ENCODE results near the gene NPLOC4. TPM values are rescaled to one million over a fixed set of nuclear protein-coding genes. Genes with fewer than 3 reads are reported as not detected.

Gene NPLOC4
- total and polyA plus RNA-seq, 9 of the 15 experiments (the other 6 are each of a cell fraction or from before 2014, with no cell fraction given), result 1.5 to 116 (median 64.5) TPM

DNA sequence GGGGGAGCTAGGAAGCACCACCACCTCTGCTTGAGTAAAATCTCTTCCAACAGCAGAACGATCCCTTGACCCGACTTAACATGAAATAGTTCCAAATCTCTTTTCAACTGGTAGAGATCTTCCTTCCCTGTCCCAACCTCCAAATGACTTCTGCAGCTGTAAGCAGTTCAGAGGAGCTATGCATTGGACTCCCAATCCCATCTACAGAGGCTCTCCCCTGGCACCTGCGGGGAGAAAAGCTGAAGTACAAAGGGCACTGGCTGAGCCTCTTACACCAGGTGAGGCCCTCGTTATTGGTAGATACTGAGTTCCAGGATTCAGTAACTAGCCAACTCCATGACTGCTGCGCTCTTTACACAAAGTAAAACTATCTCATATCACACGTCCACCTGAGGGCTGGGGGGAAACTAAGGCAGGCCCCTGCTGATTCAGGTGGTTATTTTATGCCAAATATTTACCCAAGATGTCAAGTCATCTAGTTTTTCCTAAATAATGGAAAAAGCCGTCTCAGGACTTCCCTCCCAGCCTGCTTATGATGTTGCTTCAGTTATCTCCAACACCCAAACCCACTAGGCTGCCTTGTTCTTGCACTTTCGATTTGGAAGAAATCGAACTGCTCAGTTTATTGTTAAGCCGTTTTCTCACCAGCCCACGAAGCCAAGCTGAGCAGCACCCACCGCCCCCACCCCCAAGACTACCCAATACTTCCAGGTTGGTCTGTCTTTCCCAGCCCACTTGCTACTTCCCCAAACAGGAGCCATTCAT lies 127.5 kb downstream of the NPLOC4 start (continued):
- TF ChIP-seq, protein P1, sequence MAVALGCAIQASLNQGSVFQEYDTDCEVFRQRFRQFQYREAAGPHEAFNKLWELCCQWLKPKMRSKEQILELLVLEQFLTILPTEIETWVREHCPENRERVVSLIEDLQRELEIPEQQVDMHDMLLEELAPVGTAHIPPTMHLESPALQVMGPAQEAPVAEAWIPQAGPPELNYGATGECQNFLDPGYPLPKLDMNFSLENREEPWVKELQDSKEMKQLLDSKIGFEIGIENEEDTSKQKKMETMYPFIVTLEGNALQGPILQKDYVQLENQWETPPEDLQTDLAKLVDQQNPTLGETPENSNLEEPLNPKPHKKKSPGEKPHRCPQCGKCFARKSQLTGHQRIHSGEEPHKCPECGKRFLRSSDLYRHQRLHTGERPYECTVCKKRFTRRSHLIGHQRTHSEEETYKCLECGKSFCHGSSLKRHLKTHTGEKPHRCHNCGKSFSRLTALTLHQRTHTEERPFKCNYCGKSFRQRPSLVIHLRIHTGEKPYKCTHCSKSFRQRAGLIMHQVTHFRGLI (CRISPR knock-in tag; IDR thresholded peaks at IDR 0.05), result no peak
- TF ChIP-seq, protein P2, sequence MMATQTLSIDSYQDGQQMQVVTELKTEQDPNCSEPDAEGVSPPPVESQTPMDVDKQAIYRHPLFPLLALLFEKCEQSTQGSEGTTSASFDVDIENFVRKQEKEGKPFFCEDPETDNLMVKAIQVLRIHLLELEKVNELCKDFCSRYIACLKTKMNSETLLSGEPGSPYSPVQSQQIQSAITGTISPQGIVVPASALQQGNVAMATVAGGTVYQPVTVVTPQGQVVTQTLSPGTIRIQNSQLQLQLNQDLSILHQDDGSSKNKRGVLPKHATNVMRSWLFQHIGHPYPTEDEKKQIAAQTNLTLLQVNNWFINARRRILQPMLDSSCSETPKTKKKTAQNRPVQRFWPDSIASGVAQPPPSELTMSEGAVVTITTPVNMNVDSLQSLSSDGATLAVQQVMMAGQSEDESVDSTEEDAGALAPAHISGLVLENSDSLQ (IDR thresholded peaks at IDR 0.05), result no peak
- TF ChIP-seq ZNF41 (CRISPR knock-in tag; conservative IDR thresholded peaks at IDR 0.05) (peak; percentile 73), ZBTB9 (CRISPR knock-in tag; IDR thresholded peaks at IDR 0.05) (no peak), TOE1 (IDR thresholded peaks at IDR 0.05; ENCODE audit: borderline replicate concordance) (no peak), TOE1 (CRISPR knock-in tag; IDR thresholded peaks at IDR 0.05; ENCODE audit: borderline replicate concordance, low read depth) (no peak), EP300 (IDR thresholded peaks at IDR 0.05; ENCODE audit: low read length) (no peak), HOXB6 (CRISPR knock-in tag; IDR thresholded peaks at IDR 0.05; ENCODE audit: borderline replicate concordance) (no peak), ZNF764 (CRISPR knock-in tag; IDR thresholded peaks at IDR 0.05; ENCODE audit: low read depth) (no peak), ZNF184 (CRISPR knock-in tag; IDR thresholded peaks at IDR 0.05) (no peak), RBBP5 (IDR thresholded peaks at IDR 0.05; ENCODE audit: borderline replicate concordance, insufficient read depth, low read length, poor library complexity, severe bottlenecking) (no peak), HSF4 (CRISPR knock-in tag; IDR thresholded peaks at IDR 0.05; ENCODE audit: borderline replicate concordance) (no peak), HNRNPLL (IDR thresholded peaks at IDR 0.05; ENCODE audit: low read depth, low read length, poor library complexity, severe bottlenecking) (no peak), HLTF (IDR thresholded peaks at IDR 0.05) (no peak), NRF1 (conservative IDR thresholded peaks at IDR 0.05 in 1 of 2, IDR thresholded peaks at IDR 0.05 in 1 of 2) (no peak), FOXP1 (CRISPR knock-in tag; IDR thresholded peaks at IDR 0.05) (no peak), RAD21 (CRISPR knock-in tag; conservative IDR thresholded peaks at IDR 0.05 in 1 of 2, IDR thresholded peaks at IDR 0.05 in 1 of 2) (no peak), HDAC2 (IDR thresholded peaks at IDR 0.05) (no peak), COPS2 (conservative IDR thresholded peaks at IDR 0.05) (no peak)
- TF ChIP-seq, protein P3, sequence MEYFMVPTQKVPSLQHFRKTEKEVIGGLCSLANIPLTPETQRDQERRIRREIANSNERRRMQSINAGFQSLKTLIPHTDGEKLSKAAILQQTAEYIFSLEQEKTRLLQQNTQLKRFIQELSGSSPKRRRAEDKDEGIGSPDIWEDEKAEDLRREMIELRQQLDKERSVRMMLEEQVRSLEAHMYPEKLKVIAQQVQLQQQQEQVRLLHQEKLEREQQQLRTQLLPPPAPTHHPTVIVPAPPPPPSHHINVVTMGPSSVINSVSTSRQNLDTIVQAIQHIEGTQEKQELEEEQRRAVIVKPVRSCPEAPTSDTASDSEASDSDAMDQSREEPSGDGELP (CRISPR knock-in tag; IDR thresholded peaks at IDR 0.05; ENCODE audit: borderline replicate concordance), result peak; percentile 43; the same call in 1 of the 2 replicates
- TF ChIP-seq, protein P4, sequence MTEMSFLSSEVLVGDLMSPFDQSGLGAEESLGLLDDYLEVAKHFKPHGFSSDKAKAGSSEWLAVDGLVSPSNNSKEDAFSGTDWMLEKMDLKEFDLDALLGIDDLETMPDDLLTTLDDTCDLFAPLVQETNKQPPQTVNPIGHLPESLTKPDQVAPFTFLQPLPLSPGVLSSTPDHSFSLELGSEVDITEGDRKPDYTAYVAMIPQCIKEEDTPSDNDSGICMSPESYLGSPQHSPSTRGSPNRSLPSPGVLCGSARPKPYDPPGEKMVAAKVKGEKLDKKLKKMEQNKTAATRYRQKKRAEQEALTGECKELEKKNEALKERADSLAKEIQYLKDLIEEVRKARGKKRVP (CRISPR knock-in tag; IDR thresholded peaks at IDR 0.05), result peak; percentile 52

All from K562 (cell line).